Measurements from ENCODE around the gene ARHGEF33.

DNA sequence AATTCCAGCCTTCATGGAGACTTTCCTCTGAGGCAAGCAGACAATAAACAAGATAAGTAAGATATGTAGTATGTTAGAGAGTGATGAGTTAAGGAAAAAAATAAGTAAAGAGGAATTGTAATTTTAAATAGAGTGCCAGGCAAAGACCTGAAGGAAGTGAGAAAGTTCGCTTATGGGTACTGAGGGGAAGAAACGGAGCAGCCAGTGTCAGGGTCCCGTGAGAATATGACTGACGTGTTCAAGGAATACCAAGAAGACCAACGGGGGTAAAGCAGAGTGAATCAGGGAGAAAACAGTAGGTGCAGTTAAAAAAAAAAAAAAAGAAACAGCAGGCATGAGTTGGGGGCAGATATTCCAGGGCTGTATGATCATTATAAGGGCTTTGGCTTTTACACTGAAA is 45.1 kb downstream of the ARHGEF33 start:
- no peak for TF ChIP-seq SUZ12 (IDR thresholded peaks at IDR 0.05; ENCODE audit: low read length)
- TF ChIP-seq RXRA (IDR thresholded peaks at IDR 0.05; ENCODE audit: insufficient read depth, low read depth, low read length) = no peak
- no peak for TF ChIP-seq POLR2A (IDR thresholded peaks at IDR 0.05; ENCODE audit: control extremely low read depth in 1 of 2, low read depth in 2 of 2, low read length in 2 of 2)
- no peak for TF ChIP-seq BRCA1 (IDR thresholded peaks at IDR 0.05; ENCODE audit: low read depth, low read length)
- TF ChIP-seq RFX5 (IDR thresholded peaks at IDR 0.05; ENCODE audit: borderline replicate concordance, low read depth, low read length) = no peak
- TF ChIP-seq, protein P1, sequence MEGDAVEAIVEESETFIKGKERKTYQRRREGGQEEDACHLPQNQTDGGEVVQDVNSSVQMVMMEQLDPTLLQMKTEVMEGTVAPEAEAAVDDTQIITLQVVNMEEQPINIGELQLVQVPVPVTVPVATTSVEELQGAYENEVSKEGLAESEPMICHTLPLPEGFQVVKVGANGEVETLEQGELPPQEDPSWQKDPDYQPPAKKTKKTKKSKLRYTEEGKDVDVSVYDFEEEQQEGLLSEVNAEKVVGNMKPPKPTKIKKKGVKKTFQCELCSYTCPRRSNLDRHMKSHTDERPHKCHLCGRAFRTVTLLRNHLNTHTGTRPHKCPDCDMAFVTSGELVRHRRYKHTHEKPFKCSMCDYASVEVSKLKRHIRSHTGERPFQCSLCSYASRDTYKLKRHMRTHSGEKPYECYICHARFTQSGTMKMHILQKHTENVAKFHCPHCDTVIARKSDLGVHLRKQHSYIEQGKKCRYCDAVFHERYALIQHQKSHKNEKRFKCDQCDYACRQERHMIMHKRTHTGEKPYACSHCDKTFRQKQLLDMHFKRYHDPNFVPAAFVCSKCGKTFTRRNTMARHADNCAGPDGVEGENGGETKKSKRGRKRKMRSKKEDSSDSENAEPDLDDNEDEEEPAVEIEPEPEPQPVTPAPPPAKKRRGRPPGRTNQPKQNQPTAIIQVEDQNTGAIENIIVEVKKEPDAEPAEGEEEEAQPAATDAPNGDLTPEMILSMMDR (IDR thresholded peaks at IDR 0.05; ENCODE audit: control extremely low read depth in 1 of 3, insufficient read depth in 1 of 3, low read depth in 1 of 3, low read length in 3 of 3) = no peak
